ENCODE data around the gene DYNLT1. TPM values are rescaled to one million over a fixed set of nuclear protein-coding genes. Genes with fewer than 3 reads are reported as not detected.
"Not testable (repeated sequence)": the region's sequence is repeated elsewhere in the genome, so short reads cannot be mapped to it uniquely, and the experiment has no call there.

DYNLT1 gene
- total and polyA plus RNA-seq, 2 of the 13 experiments (the other 11 are each of a cell fraction or from before 2014, with no cell fraction given): 108 to 171 TPM

GRCh38 chr6:158606011-158606410, 38.5 kb downstream of the DYNLT1 start:
- CTCF ChIA-PET (ENCODE audit: low intra/inter-chr PET ratio, low total read pairs): interaction anchor here (1.4 to 2.5 kb wide), 2 partner anchors 385 to 392 kb away, joined by 5 to 8 read pairs; no protein-coding TSS in a partner anchor
- Histone ChIP-seq H4K20me1 (ENCODE audit: insufficient read depth, low read length) (peaks cover 45% of the 10 kb centered on the region), H3K36me3 (replicated peaks in 1 of 2; ENCODE audit: control insufficient read depth in 1 of 2, insufficient read depth in 2 of 2, low read length in 2 of 2) (peaks cover 62 to 98% of the 10 kb centered on the region in 2 experiments), H3K79me2 (ENCODE audit: insufficient read depth, low read length) (peaks cover 22% of the 10 kb centered on the region)
- H3K4me3 ChIP-seq (replicated peaks in 1 of 3; ENCODE audit: insufficient read depth in 1 of 3, low read depth in 2 of 3, low read length in 3 of 3); H3K9ac ChIP-seq (ENCODE audit: insufficient read depth, low read depth, low read length); in situ Hi-C loops (cut with HindIII; ENCODE audit: extremely low pct_ligation_motif_present, low pct_unique_long_range_greater_than_20kb); ATAC-seq; BruUV-seq (replicated peaks); H3K9me3 ChIP-seq (ENCODE audit: low read length); POLR2A ChIA-PET; DNase-seq (ENCODE audit: low spot score); intact Hi-C loops (cut with micrococcal nuclease; ENCODE audit: unreplicated experiment); H2AFZ ChIP-seq (ENCODE audit: low read length); H3K4me1 ChIP-seq (ENCODE audit: insufficient read depth, low read length); H3K27me3 ChIP-seq (ENCODE audit: control insufficient read depth in 1 of 2, insufficient read depth in 2 of 2, low read length in 2 of 2); H3K27ac ChIP-seq (ENCODE audit: extremely low read length, insufficient read depth, low read length); FAIRE-seq; H3K4me2 ChIP-seq (ENCODE audit: low read depth, low read length): not testable (repeated sequence)
- 97% methylated on average over 15 of the region's 15 CpGs for WGBS (ENCODE audit: low lambda C conversion rate)
- 0 out of 2 replicates have a peak, but pooled peaks have one; percentile 45 for TF ChIP-seq ZBTB26 (CRISPR knock-in tag; IDR thresholded peaks at IDR 0.05; ENCODE audit: borderline replicate concordance)
- TF ChIP-seq KDM5B (CRISPR knock-in tag; IDR thresholded peaks at IDR 0.05; ENCODE audit: borderline replicate concordance): 0 out of 2 replicates have a peak, but pooled peaks have one; percentile 21
- peak; percentile 13 for TF ChIP-seq MED8 (CRISPR knock-in tag; IDR thresholded peaks at IDR 0.05; ENCODE audit: insufficient replicate concordance)
- 0 out of 2 replicates have a peak, but pooled peaks have one; percentile 34 for TF ChIP-seq NR0B2 (CRISPR knock-in tag; IDR thresholded peaks at IDR 0.05)
- TF ChIP-seq ZBTB33 (CRISPR knock-in tag; IDR thresholded peaks at IDR 0.05): peak; percentile 90
- TF ChIP-seq ZNF687 (CRISPR knock-in tag; IDR thresholded peaks at IDR 0.05): peak; percentile 38; the same call in 1 of the 2 replicates
